Medulla oblongata (tissue), 1 donor: ENCODE measurements around the gene CILP.

Experiments used
- DNase-seq: peaks from one replicate; pipeline ENCODE4 v3.0.0-alpha.2; 2015; ENCODE audit errors: extremely low spot score

The CILP gene

GRCh38 chr15:65156692-65157091 is 54.6 kb downstream of the CILP start:
- no peak for DNase-seq

DNA sequence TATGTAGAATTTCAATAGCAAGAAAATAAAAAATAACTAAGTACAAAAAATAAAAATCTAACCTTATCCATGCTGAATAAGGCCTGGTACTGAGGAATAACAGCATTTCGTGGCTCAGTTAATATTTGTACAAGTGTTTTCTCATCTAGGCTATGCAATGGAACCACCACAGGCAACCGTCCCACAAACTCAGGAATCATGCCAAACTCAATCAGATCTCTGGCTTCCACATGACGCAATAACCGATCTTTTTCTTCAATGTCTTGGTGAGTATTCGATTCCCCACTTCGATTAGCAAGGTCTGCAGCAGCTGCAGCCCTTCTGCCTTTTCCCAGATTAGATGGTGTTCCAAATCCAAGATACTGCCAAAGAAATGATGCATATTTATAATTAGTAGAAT is 56.6 kb downstream of the CILP start:
- DNase-seq: no peak

GRCh38 chr15:65147902-65148301 is 63.4 kb downstream of the CILP start:
- DNase-seq: no peak

DNA sequence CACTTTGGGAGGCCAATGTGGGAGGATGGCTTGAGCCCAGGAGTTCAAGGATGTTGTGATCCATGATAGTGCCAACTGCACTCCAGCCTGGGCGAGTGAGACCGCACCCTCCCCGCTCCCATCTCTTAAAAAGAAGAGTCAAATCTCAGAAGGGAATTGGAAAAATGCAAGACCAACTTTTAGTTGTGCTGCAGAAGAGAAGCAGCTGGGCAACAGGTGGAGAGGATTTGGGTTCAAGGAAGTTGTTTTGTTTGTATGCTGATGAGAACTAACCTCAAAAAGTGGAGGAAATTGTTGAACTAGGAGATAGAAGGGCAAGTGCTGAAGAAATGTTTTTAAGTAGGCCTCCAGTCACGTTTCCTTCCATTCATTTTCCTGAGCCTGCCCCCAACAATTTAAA is 64.8 kb downstream of the CILP start:
- no peak for DNase-seq
